H1 (cell line): ENCODE data around the gene C2CD5. TPM values are rescaled to one million over a fixed set of nuclear protein-coding genes. Genes with fewer than 3 reads are reported as not detected.

Experiments
- CBX8 ChIP-seq: fragments of 300-800, 300-1000 bp; sonication (generic); IDR thresholded peaks from 2 replicates; pipeline ENCODE4 v1.7.1; 2016; ENCODE audit warnings: low read depth, low read length, borderline replicate concordance
- YY1 ChIP-seq: IDR thresholded peaks from 2 replicates; pipeline ENCODE4 v1.6.1; 2011; ENCODE audit warnings: low read depth, mild to moderate bottlenecking, low read length
- polyA plus RNA-seq, 7 experiments: library from polyadenylated mRNA; depleted of rRNA in 3 of 7; stranded (reverse) in 5 of 7; unstranded in 2 of 7; fragments of >200 nt in 5 of 7; fragments of 200-250 nt in 2 of 7; gene quantifications; 1 replicate in 5 of 7; 2 replicates in 1 of 7; 4 replicates in 1 of 7; pipeline versions ENCODE4 v1.2.1 to v1.2.3, GENCODE V29; 2011 to 2013; ENCODE audit warnings: missing spikeins in 2 of 7, mixed read lengths in 2 of 7
- total RNA-seq: library from RNA; stranded (reverse); fragmentation: NEBNext Ultra II Directional; extraction: Animal tissue kit (Norgen Biotek cat#: 25700); gene quantifications from 2 replicates; pipeline ENCODE4 v1.2.1, GENCODE V29; 2021

C2CD5 gene
- total and polyA plus RNA-seq, 2 of the 8 experiments (the other 6 are each of a cell fraction or from before 2014, with no cell fraction given), result 21.9 to 45.9 TPM

GRCh38 chr12:22505826-22506225 lies 38.5 kb downstream of the C2CD5 start (continued):
- TF ChIP-seq CBX8 (no peak), YY1 (no peak)
